DMS114 treated with DMSO at 0.1 percent for 48 hours (cell line): ENCODE data around the gene TUT4.

Experiments used
- DNase-seq: peaks from one replicate; lab custom pipeline; 2025; ENCODE audit not compliant: unreplicated experiment; lab: John Stamatoyannopoulos, UW

The TUT4 gene

GRCh38 chr1:52413410-52413989, 139.4 kb downstream of the TUT4 start:
- DNase-seq, result no peak

- DNase-seq, result no peak
Observed at GRCh38 chr1:52404975-52405338, 147.9 kb downstream of the TUT4 start.

GRCh38 chr1:52404116-52404974, 148.5 kb downstream of the TUT4 start, which contains the start of the genes ORC1 and PRPF38A:
Gene ORC1 (minus strand): TSS chr1:52404423. CDS start chr1:52402223, 2,200 bp downstream.
Gene PRPF38A (plus strand): TSS chr1:52404602. CDS start chr1:52404750, 148 bp downstream.
- peak; percentile 96 for DNase-seq

GRCh38 chr1:52403566-52404115, 149.3 kb downstream of the TUT4 start:
- no peak for DNase-seq

- no peak for DNase-seq
Observed at GRCh38 chr1:52402860-52403240, 150.0 kb downstream of the TUT4 start.

GRCh38 chr1:52400131-52400530, 152.8 kb downstream of the TUT4 start:
- no peak for DNase-seq

GRCh38 chr1:52399629-52400028, 153.3 kb downstream of the TUT4 start:
- no peak for DNase-seq

GRCh38 chr1:52393174-52393573, 159.7 kb downstream of the TUT4 start:
- no peak for DNase-seq

- DNase-seq, result no peak
Observed at GRCh38 chr1:52386458-52386857, 166.4 kb downstream of the TUT4 start.

GRCh38 chr1:52385376-52385775, 167.5 kb downstream of the TUT4 start:
- DNase-seq, result no peak
